ENCODE measurements around the gene WDSUB1. TPM values are rescaled to one million over a fixed set of nuclear protein-coding genes. Genes with fewer than 3 reads are reported as not detected.

WDSUB1 gene
- polyA plus RNA-seq, 1 of the 3 experiments (the other 2 are of a cell fraction): 5.3 TPM

GRCh38 chr2:159199761-159200465 is 86.6 kb downstream of the WDSUB1 start:
- H3K9me3 ChIP-seq: no peaks in the 10 kb centered on the region
- 90% methylated on average over 4 of the region's 4 CpGs for WGBS (ENCODE audit: low lambda C conversion rate)
- ChIA-PET POLR2A (no interaction called here), CTCF (interaction anchor here (1.1 to 1.5 kb wide), 2 partner anchors 9 to 298 kb away, joined by 3 to 4 read pairs; no protein-coding TSS in a partner anchor)
- H3K79me2 ChIP-seq (ENCODE audit: insufficient read depth): peaks cover 4% of the 10 kb centered on the region; the same call in 1 of the 2 replicates
- H3K4me3 ChIP-seq (ENCODE audit: low read depth in 2 of 2, low read length in 1 of 2): no peak overlapping the region
- H3F3A ChIP-seq (replicated peaks; ENCODE audit: insufficient read depth): peaks cover 12% of the 10 kb centered on the region
- no peaks in the 10 kb centered on the region for H3K27me3 ChIP-seq (ENCODE audit: insufficient read depth)
- H3K9me2 ChIP-seq: no peaks in the 10 kb centered on the region
- no peak for DNase-seq
- peak overlapping the region in 1 of 2 experiments; percentile 88; a peak in 3 of 4 replicates for H3K27ac ChIP-seq (ENCODE audit: low read depth in 2 of 2, low read length in 1 of 2)
- H3K9ac ChIP-seq: peak overlapping the region; percentile 11; the same call in 1 of the 2 replicates
- H4K20me1 ChIP-seq (ENCODE audit: insufficient read depth): no peaks in the 10 kb centered on the region
- TF ChIP-seq TCF12 (IDR thresholded peaks at IDR 0.05) (no peak), POLR2AphosphoS5 (IDR thresholded peaks at IDR 0.05; ENCODE audit: low read depth, low read length) (no peak), NRF1 (IDR thresholded peaks at IDR 0.05; ENCODE audit: low read depth, low read length) (no peak), IRF3 (IDR thresholded peaks at IDR 0.05; ENCODE audit: low read depth, low read length) (no peak)
- no peak overlapping the region for H2AFZ ChIP-seq (ENCODE audit: low read depth)
- peaks cover 0 to 58% of the 10 kb centered on the region in 2 experiments for H3K36me3 ChIP-seq (replicated peaks in 1 of 2; ENCODE audit: control insufficient read depth in 1 of 2, insufficient read depth in 2 of 2, low read length in 1 of 2)
- peak overlapping the region; percentile 4; the same call in 1 of the 2 replicates for H3K4me2 ChIP-seq
- peaks cover 4 to 23% of the 10 kb centered on the region in 2 experiments; a peak in 3 of 4 replicates for H3K4me1 ChIP-seq (ENCODE audit: control insufficient read depth in 1 of 2, insufficient read depth in 2 of 2, low read depth in 1 of 2, low read length in 1 of 2)

- H4K20me1 ChIP-seq (ENCODE audit: insufficient read depth): no peaks in the 10 kb centered on the region
- H3K36me3 ChIP-seq (replicated peaks in 1 of 2; ENCODE audit: control insufficient read depth in 1 of 2, insufficient read depth in 2 of 2, low read length in 1 of 2): peaks cover 0 to 59% of the 10 kb centered on the region in 2 experiments
- H3K4me2 ChIP-seq: no peak overlapping the region
- 96% methylated on average over 9 of the region's 9 CpGs for WGBS (ENCODE audit: low lambda C conversion rate)
- H3K9ac ChIP-seq: no peak overlapping the region
- peaks cover 4 to 23% of the 10 kb centered on the region in 2 experiments; a peak in 3 of 4 replicates for H3K4me1 ChIP-seq (ENCODE audit: control insufficient read depth in 1 of 2, insufficient read depth in 2 of 2, low read depth in 1 of 2, low read length in 1 of 2)
- H3K9me2 ChIP-seq: no peaks in the 10 kb centered on the region
- peaks cover 12% of the 10 kb centered on the region for H3F3A ChIP-seq (replicated peaks; ENCODE audit: insufficient read depth)
- H3K4me3 ChIP-seq (ENCODE audit: low read depth in 2 of 2, low read length in 1 of 2): no peak overlapping the region
- no peaks in the 10 kb centered on the region for H3K9me3 ChIP-seq
- H3K27me3 ChIP-seq (ENCODE audit: insufficient read depth): no peaks in the 10 kb centered on the region
- TF ChIP-seq FOXJ3 (CRISPR knock-in tag; IDR thresholded peaks at IDR 0.05): no peak
- TF ChIP-seq FOXM1 (IDR thresholded peaks at IDR 0.05; ENCODE audit: low read depth): no peak
- TF ChIP-seq NFIC (IDR thresholded peaks at IDR 0.05; ENCODE audit: borderline replicate concordance): no peak
- no peak overlapping the region for H2AFZ ChIP-seq (ENCODE audit: low read depth)
- H3K27ac ChIP-seq (ENCODE audit: low read depth in 2 of 2, low read length in 1 of 2): peak overlapping the region in 1 of 2 experiments; percentile 88; a peak in 1 of 4 replicates
- CTCF ChIA-PET: interaction anchor here (1.5 kb wide), 1 partner anchor 9 kb away, joined by 4 read pairs; no protein-coding TSS in a partner anchor
- POLR2A ChIA-PET: no interaction called here
- no peak for DNase-seq
- peaks cover 1% of the 10 kb centered on the region; the same call in 1 of the 2 replicates for H3K79me2 ChIP-seq (ENCODE audit: insufficient read depth)
These were observed 87.3 kb downstream of the WDSUB1 start for GRCh38 chr2:159199236-159199635.

- H3K4me1 ChIP-seq (ENCODE audit: control insufficient read depth in 1 of 2, insufficient read depth in 2 of 2, low read depth in 1 of 2, low read length in 1 of 2): peaks cover 4 to 8% of the 10 kb centered on the region in 2 experiments; a peak in 3 of 4 replicates
- WGBS (ENCODE audit: low lambda C conversion rate): 96% methylated on average over 8 of the region's 14 CpGs
- H3K36me3 ChIP-seq (replicated peaks in 1 of 2; ENCODE audit: control insufficient read depth in 1 of 2, insufficient read depth in 2 of 2, low read length in 1 of 2): peaks cover 10 to 61% of the 10 kb centered on the region in 2 experiments
- TF ChIP-seq TCF12 (IDR thresholded peaks at IDR 0.05) (no peak), FOXM1 (IDR thresholded peaks at IDR 0.05; ENCODE audit: low read depth) (no peak), CTCF (IDR thresholded peaks at IDR 0.05) (no peak), USF1 (IDR thresholded peaks at IDR 0.05; ENCODE audit: borderline replicate concordance, low read depth) (no peak), CHD2 (IDR thresholded peaks at IDR 0.05; ENCODE audit: low read length, partially characterized antibody) (no peak), USF2 (IDR thresholded peaks at IDR 0.05; ENCODE audit: borderline replicate concordance, low read depth, low read length) (no peak), EZH2phosphoT487 (IDR thresholded peaks at IDR 0.05; ENCODE audit: borderline replicate concordance, low read depth) (no peak), NRF1 (IDR thresholded peaks at IDR 0.05; ENCODE audit: low read depth, low read length) (no peak), GATA2 (CRISPR knock-in tag; IDR thresholded peaks at IDR 0.05) (no peak), POLR2AphosphoS5 (IDR thresholded peaks at IDR 0.05; ENCODE audit: low read depth, low read length) (no peak), MAX (IDR thresholded peaks at IDR 0.05; ENCODE audit: low read depth) (no peak)
These were observed 90.0 kb downstream of the WDSUB1 start for GRCh38 chr2:159196393-159196925.

More at GRCh38 chr2:159196393-159196925, 90.0 kb downstream of the WDSUB1 start:
- Histone ChIP-seq H3K27me3 (ENCODE audit: insufficient read depth) (no peaks in the 10 kb centered on the region), H3K79me2 (ENCODE audit: insufficient read depth) (no peaks in the 10 kb centered on the region), H3K4me2 (no peak overlapping the region), H3K9ac (no peak overlapping the region), H2AFZ (ENCODE audit: low read depth) (no peak overlapping the region), H3K27ac (ENCODE audit: low read depth in 2 of 2, low read length in 1 of 2) (no peak overlapping the region), H3F3A (replicated peaks; ENCODE audit: insufficient read depth) (no peaks in the 10 kb centered on the region), H3K4me3 (ENCODE audit: low read depth in 2 of 2, low read length in 1 of 2) (no peak overlapping the region), H4K20me1 (ENCODE audit: insufficient read depth) (no peaks in the 10 kb centered on the region), H3K9me3 (no peaks in the 10 kb centered on the region), H3K9me2 (no peaks in the 10 kb centered on the region)
- ChIA-PET CTCF (interaction anchor here (1.1 kb wide), 1 partner anchor 66 kb away, joined by 3 read pairs; no protein-coding TSS in a partner anchor), POLR2A (no interaction called here)
- DNase-seq: no peak
